ENCODE data around the gene TRIML1. TPM values are rescaled to one million over a fixed set of nuclear protein-coding genes. Genes with fewer than 3 reads are reported as not detected.

TRIML1 gene
- total RNA-seq, 1 donor from 2014 or later, result not detected

- no peaks in the 10 kb centered on the region for H3K36me3 ChIP-seq
- no peaks in the 10 kb centered on the region for H3K4me1 ChIP-seq
- H3F3A ChIP-seq (ENCODE audit: low read depth), result no peaks in the 10 kb centered on the region
- H3K9me3 ChIP-seq (ENCODE audit: low read depth), result no peaks in the 10 kb centered on the region
- no peak overlapping the region for H3K4me3 Mint-ChIP-seq
- no peaks in the 10 kb centered on the region for H3K27me3 ChIP-seq
- no peak overlapping the region for H3K9ac ChIP-seq
- no peak overlapping the region for H3K4me2 ChIP-seq
- H3K4me3 ChIP-seq, result no peak overlapping the region
- no peak overlapping the region for H3K27ac ChIP-seq
- no peaks in the 10 kb centered on the region for H4K20me1 ChIP-seq (ENCODE audit: low read depth)
- no peak overlapping the region for H3K27ac Mint-ChIP-seq
- H2AFZ ChIP-seq (replicated peaks), result peak overlapping the region; percentile 72
- no peak for TF ChIP-seq CTCF (IDR thresholded peaks at IDR 0.05)
- no peaks in the 10 kb centered on the region for H3K36me3 Mint-ChIP-seq
- peaks cover 4% of the 10 kb centered on the region for H3K27me3 Mint-ChIP-seq (ENCODE audit: insufficient read depth, low read depth)
- no peaks in the 10 kb centered on the region for H3K79me2 ChIP-seq (ENCODE audit: low read depth)
- no peaks in the 10 kb centered on the region for H3K4me1 Mint-ChIP-seq
- H3K9me3 Mint-ChIP-seq, result no peaks in the 10 kb centered on the region
- DNase-seq (ENCODE audit: low spot score), result no peak
These were observed 51.2 kb downstream of the TRIML1 start for GRCh38 chr4:188190461-188190860.

- DNase-seq (ENCODE audit: low spot score), result no peak
- H3K4me1 Mint-ChIP-seq, result peaks cover 12% of the 10 kb centered on the region
- H2AFZ ChIP-seq (replicated peaks), result no peak overlapping the region
- no peak overlapping the region for H3K4me2 ChIP-seq
- no peaks in the 10 kb centered on the region for H3K9me3 ChIP-seq (ENCODE audit: low read depth)
- H3K4me3 Mint-ChIP-seq, result no peak overlapping the region
- no peaks in the 10 kb centered on the region for H3F3A ChIP-seq (ENCODE audit: low read depth)
- peaks cover 8% of the 10 kb centered on the region for H3K27me3 Mint-ChIP-seq (ENCODE audit: insufficient read depth, low read depth)
- no peak for TF ChIP-seq EZH2 (IDR thresholded peaks at IDR 0.05)
- no peak for TF ChIP-seq EZH2phosphoT487 (IDR thresholded peaks at IDR 0.05)
- TF ChIP-seq CTCF (IDR thresholded peaks at IDR 0.05), result no peak
- peaks cover 3% of the 10 kb centered on the region for H3K4me1 ChIP-seq
- H3K27ac ChIP-seq, result no peak overlapping the region
- H3K27me3 ChIP-seq, result no peaks in the 10 kb centered on the region
- no peaks in the 10 kb centered on the region for H4K20me1 ChIP-seq (ENCODE audit: low read depth)
- H3K79me2 ChIP-seq (ENCODE audit: low read depth), result no peaks in the 10 kb centered on the region
- H3K27ac Mint-ChIP-seq, result no peak overlapping the region
- no peak overlapping the region for H3K9ac ChIP-seq
- H3K4me3 ChIP-seq, result no peak overlapping the region
- H3K36me3 Mint-ChIP-seq, result peaks cover 2% of the 10 kb centered on the region
- peaks cover 6% of the 10 kb centered on the region for H3K9me3 Mint-ChIP-seq
- no peaks in the 10 kb centered on the region for H3K36me3 ChIP-seq
These were observed 55.2 kb downstream of the TRIML1 start for GRCh38 chr4:188194421-188194820.

GRCh38 chr4:188195389-188195985, 56.2 kb downstream of the TRIML1 start:
- no peak overlapping the region for H3K27ac Mint-ChIP-seq
- Histone ChIP-seq H3K4me1 (peaks cover 3% of the 10 kb centered on the region), H3F3A (ENCODE audit: low read depth) (no peaks in the 10 kb centered on the region), H3K27ac (no peak overlapping the region), H3K79me2 (ENCODE audit: low read depth) (no peaks in the 10 kb centered on the region), H3K36me3 (no peaks in the 10 kb centered on the region), H3K27me3 (no peaks in the 10 kb centered on the region), H4K20me1 (ENCODE audit: low read depth) (no peaks in the 10 kb centered on the region), H3K4me3 (no peak overlapping the region), H3K9ac (no peak overlapping the region), H3K4me2 (no peak overlapping the region), H2AFZ (replicated peaks) (peak overlapping the region; percentile 85), H3K9me3 (ENCODE audit: low read depth) (no peaks in the 10 kb centered on the region)
- H3K36me3 Mint-ChIP-seq, result peaks cover 2% of the 10 kb centered on the region
- peaks cover 6% of the 10 kb centered on the region for H3K9me3 Mint-ChIP-seq
- DNase-seq (ENCODE audit: low spot score), result no peak
- H3K4me3 Mint-ChIP-seq, result no peak overlapping the region
- no peak for TF ChIP-seq CTCF (IDR thresholded peaks at IDR 0.05)
- no peak for TF ChIP-seq EZH2 (IDR thresholded peaks at IDR 0.05)
- no peak for TF ChIP-seq EZH2phosphoT487 (IDR thresholded peaks at IDR 0.05)
- H3K27me3 Mint-ChIP-seq (ENCODE audit: insufficient read depth, low read depth), result peaks cover 8% of the 10 kb centered on the region
- peaks cover 15% of the 10 kb centered on the region for H3K4me1 Mint-ChIP-seq

All from neural progenitor cell (in vitro differentiated cells).